Stimulated activated CD4-positive, alpha-beta T cell treated with anti-CD3 and anti-CD28 coated beads, Interleukin-15, amount 100 ng/mL, for 48 hours (primary cell): ENCODE results near the gene SYNGAP1.

Experiments used
- DNase-seq, 2 donors: peaks; one replicate each; pipeline ENCODE4 v3.0.0-alpha.2; 2020; ENCODE audit warnings: low read depth in 2 of 2

Gene SYNGAP1

GRCh38 chr6:33421344-33421643, 1.4 kb downstream of the SYNGAP1 start:
- DNase-seq: no peak

- DNase-seq: no peak
Measured at GRCh38 chr6:33423777-33424176, 3.9 kb downstream of the SYNGAP1 start.

GRCh38 chr6:33424855-33425667, 5.2 kb downstream of the SYNGAP1 start:
- DNase-seq: no peak

GRCh38 chr6:33425668-33426577, 6.1 kb downstream of the SYNGAP1 start:
- DNase-seq: peak; percentile 73 to 80

- DNase-seq: no peak
Measured at GRCh38 chr6:33426590-33427511, 7.0 kb downstream of the SYNGAP1 start.

DNA sequence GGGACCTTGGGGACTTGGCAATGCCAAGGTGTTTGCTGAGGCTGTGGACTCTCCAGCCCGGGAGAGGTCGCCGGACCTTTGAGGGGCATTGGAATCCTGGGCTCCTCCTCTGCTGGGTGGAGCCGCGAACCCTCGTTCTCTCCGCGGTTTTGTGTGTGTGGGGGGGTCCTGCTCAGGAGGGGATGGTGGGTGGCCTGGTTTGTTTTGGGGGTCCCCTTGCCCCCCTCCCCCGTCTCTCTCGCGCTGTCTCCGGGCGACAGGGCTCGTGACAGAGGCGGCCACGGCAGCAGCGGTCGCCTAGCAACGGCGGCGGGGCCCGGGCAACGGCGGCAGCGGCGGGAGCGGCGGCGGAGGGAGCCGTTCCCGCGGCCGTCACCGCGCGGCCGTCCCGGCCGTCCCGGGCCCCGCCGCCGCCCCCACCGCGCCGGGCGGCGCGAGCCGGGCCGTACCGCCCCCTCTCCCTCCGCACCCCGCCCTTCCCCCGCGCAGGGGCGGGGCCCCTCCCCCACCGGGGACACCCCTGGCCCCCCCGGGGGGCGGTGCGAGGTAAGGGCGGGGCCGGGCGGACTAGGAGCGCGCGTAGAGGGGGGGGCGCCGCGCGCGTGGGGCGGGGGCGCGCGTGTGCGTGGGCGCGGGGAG, 7.8 kb downstream of the SYNGAP1 start:
- DNase-seq: no peak

GRCh38 chr6:33428224-33428965, 8.5 kb downstream of the SYNGAP1 start:
- DNase-seq: no peak

- no peak for DNase-seq
Measured at GRCh38 chr6:33428966-33429749, 9.3 kb downstream of the SYNGAP1 start.

- DNase-seq: no peak
Measured at GRCh38 chr6:33429750-33430052, 9.8 kb downstream of the SYNGAP1 start.

GRCh38 chr6:33430334-33430733, 10.5 kb downstream of the SYNGAP1 start:
- no peak for DNase-seq

GRCh38 chr6:33430991-33431879, 11.4 kb downstream of the SYNGAP1 start:
- peak; percentile 62 to 79 for DNase-seq

- no peak for DNase-seq
Measured at GRCh38 chr6:33431880-33432541, 12.1 kb downstream of the SYNGAP1 start.

GRCh38 chr6:33432546-33432945, 12.7 kb downstream of the SYNGAP1 start:
- DNase-seq: no peak

DNA sequence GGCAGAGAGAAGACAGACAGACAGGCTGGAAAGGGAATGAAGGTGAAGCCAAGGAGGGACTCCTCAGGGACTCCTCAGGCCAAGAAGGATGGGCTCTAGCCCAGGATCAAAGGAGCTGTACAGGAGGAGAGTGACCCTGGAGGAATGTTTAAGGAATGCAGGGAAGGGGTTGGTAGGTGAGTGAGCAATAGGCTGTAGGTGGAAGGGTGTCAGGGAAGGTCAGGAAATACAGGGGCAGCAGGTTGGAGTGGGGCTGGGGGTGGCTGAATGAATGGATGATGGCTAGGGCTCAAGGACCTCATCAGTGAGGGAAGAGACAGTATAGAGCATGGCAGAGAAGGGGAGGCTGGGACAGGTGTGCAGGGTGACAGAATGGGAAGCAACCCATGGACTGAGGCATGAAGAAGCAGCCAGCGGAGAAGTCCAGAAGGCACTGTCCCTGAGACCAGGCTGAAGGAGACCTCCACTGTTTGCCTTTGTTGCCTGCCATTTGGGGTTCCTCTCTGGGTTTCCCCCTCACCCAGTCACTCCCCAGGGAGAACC, 13.2 kb downstream of the SYNGAP1 start:
- DNase-seq: no peak

- no peak for DNase-seq
Measured at GRCh38 chr6:33433544-33434191, 13.8 kb downstream of the SYNGAP1 start.

DNA sequence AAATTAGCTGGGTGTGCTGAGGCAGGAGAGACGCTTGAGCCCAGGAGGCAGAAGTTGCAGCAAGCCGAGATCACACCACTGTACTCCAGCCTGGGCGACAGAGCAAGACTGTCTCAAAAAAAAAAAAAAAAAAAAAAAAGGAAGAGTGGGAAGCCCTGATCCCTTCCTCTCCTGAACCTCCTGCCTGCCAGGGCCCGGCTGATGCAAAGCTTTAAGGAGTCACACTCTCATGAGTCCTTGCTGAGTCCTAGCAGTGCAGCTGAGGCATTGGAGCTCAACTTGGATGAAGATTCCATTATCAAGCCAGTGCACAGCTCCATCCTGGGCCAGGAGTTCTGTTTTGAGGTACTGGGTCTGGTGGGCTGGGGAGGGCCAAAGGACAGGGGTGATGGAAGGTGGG, 15.1 kb downstream of the SYNGAP1 start:
- no peak for DNase-seq

- DNase-seq: no peak
Measured at GRCh38 chr6:33437666-33438065, 17.8 kb downstream of the SYNGAP1 start.
